Limb (tissue), 2 donors: ENCODE measurements around the gene TENM3.

Experiments used
- DNase-seq, 2 donors: peaks; one replicate each; pipeline ENCODE4 v3.0.0-alpha.2; 2016; ENCODE audit errors: extremely low spot score in 2 of 2

Gene TENM3

GRCh38 chr4:182832352-182833120, 589.3 kb downstream of the TENM3 start:
- DNase-seq: no peak

- no peak for DNase-seq
These were observed 592.0 kb downstream of the TENM3 start for GRCh38 chr4:182835006-182835740.

- no peak for DNase-seq
These were observed 594.6 kb downstream of the TENM3 start for GRCh38 chr4:182837831-182838230.

- no peak for DNase-seq
These were observed 595.3 kb downstream of the TENM3 start for GRCh38 chr4:182838535-182838934.

- DNase-seq: no peak
These were observed 596.1 kb downstream of the TENM3 start for GRCh38 chr4:182839256-182839655.

GRCh38 chr4:182840108-182840507, 596.9 kb downstream of the TENM3 start:
- DNase-seq: no peak

GRCh38 chr4:182842104-182842600, 599.0 kb downstream of the TENM3 start:
- no peak for DNase-seq

GRCh38 chr4:182842759-182843390, 599.7 kb downstream of the TENM3 start:
- no peak for DNase-seq

- no peak for DNase-seq
These were observed 600.7 kb downstream of the TENM3 start for GRCh38 chr4:182843808-182844325.

- DNase-seq: no peak
These were observed 602.4 kb downstream of the TENM3 start for GRCh38 chr4:182845618-182846017.

GRCh38 chr4:182846036-182846435, 602.8 kb downstream of the TENM3 start:
- no peak for DNase-seq

GRCh38 chr4:182847576-182848450, 604.6 kb downstream of the TENM3 start:
- DNase-seq: no peak

- DNase-seq: no peak
These were observed 605.5 kb downstream of the TENM3 start for GRCh38 chr4:182848685-182849084.
